Osteoblast (primary cell): Measurements from ENCODE around the gene PTRHD1. TPM values are rescaled to one million over a fixed set of nuclear protein-coding genes. Genes with fewer than 3 reads are reported as not detected.

ENCODE experiments used
- DNase-seq: peaks from one replicate; pipeline ENCODE4 v3.0.0; 2011; ENCODE audit warnings: low spot score, mixed read lengths; ENCODE audit not compliant: insufficient read length; ENCODE audit errors: missing footprints
- H2AFZ ChIP-seq: 2 replicates; pipeline ENCODE4 v1.6.0; 2011; ENCODE audit warnings: mild to moderate bottlenecking, low read length
- H3K27ac ChIP-seq: 2 replicates; pipeline ENCODE4 v1.5.1; 2011; ENCODE audit warnings: mild to moderate bottlenecking, low read depth, low read length, moderate library complexity
- H3K27me3 ChIP-seq: 2 replicates; pipeline ENCODE4 v1.6.0; 2012; ENCODE audit warnings: mild to moderate bottlenecking, control low read depth, inconsistent platforms, low read length, moderate library complexity; ENCODE audit not compliant: insufficient read depth
- H3K36me3 ChIP-seq: 2 replicates; pipeline ENCODE4 v1.5.1; 2011; ENCODE audit warnings: mild to moderate bottlenecking, low read length, control low read depth, moderate library complexity; ENCODE audit not compliant: insufficient read depth
- H3K4me1 ChIP-seq: 2 replicates; pipeline ENCODE4 v1.5.1; 2011; ENCODE audit warnings: mild to moderate bottlenecking, low read length, control low read depth, moderate library complexity; ENCODE audit not compliant: insufficient read depth
- H3K4me2 ChIP-seq: 2 replicates; pipeline ENCODE4 v1.6.0; 2011; ENCODE audit warnings: mild to moderate bottlenecking, low read length; ENCODE audit not compliant: insufficient read depth
- H3K4me3 ChIP-seq: fragments of 200-600 bp; sonication (generic); 3 replicates; pipeline ENCODE4 v1.5.1; 2012; ENCODE audit warnings: mild to moderate bottlenecking, low read length, inconsistent platforms; ENCODE audit not compliant: insufficient read depth
- H3K79me2 ChIP-seq: 2 replicates; pipeline ENCODE4 v1.6.0; 2012; ENCODE audit warnings: mild to moderate bottlenecking, low read length, control low read depth, inconsistent platforms; ENCODE audit not compliant: insufficient read depth
- H3K9me3 ChIP-seq: 2 replicates; pipeline ENCODE4 v1.5.1; 2011; ENCODE audit warnings: low read depth, low read length, control low read depth
- H4K20me1 ChIP-seq: 2 replicates; pipeline ENCODE4 v1.6.0; 2012; ENCODE audit warnings: mild to moderate bottlenecking, low read length, control low read depth; ENCODE audit not compliant: insufficient read depth
- CTCF ChIP-seq: IDR thresholded peaks from 2 replicates; pipeline ENCODE4 v1.5.1; 2011; ENCODE audit warnings: mild to moderate bottlenecking, low read depth, low read length, moderate library complexity; ENCODE audit errors: extremely low read depth
- total RNA-seq: library from RNA; depleted of rRNA; stranded (reverse); fragments of >200 nt; gene quantifications from 2 replicates; pipeline ENCODE4 v1.2.3, GENCODE V29; 2012

PTRHD1 gene
- total RNA-seq, 1 donor, result 25.0 TPM

- Histone ChIP-seq H2AFZ (no peak overlapping the region), H3K79me2 (peaks cover 69% of the 10 kb centered on the region), H3K4me1 (peaks cover 8% of the 10 kb centered on the region), H4K20me1 (no peaks in the 10 kb centered on the region), H3K27ac (no peak overlapping the region), H3K36me3 (peaks cover 9% of the 10 kb centered on the region), H3K9me3 (no peaks in the 10 kb centered on the region), H3K4me3 (no peak overlapping the region), H3K27me3 (no peaks in the 10 kb centered on the region), H3K4me2 (no peak overlapping the region)
- no peak for TF ChIP-seq CTCF
- no peak for DNase-seq
These were observed 4.5 kb upstream of the PTRHD1 start for GRCh38 chr2:24797644-24798043.

GRCh38 chr2:24793761-24794435 is 707 bp upstream of the PTRHD1 start:
- H3K9me3 ChIP-seq, result no peaks in the 10 kb centered on the region
- TF ChIP-seq CTCF, result no peak
- H3K4me2 ChIP-seq, result peak overlapping the region; percentile 82
- H3K27ac ChIP-seq, result peak overlapping the region; percentile 96
- peaks cover 54% of the 10 kb centered on the region for H3K79me2 ChIP-seq
- peak overlapping the region; percentile 91 for H2AFZ ChIP-seq
- no peak for DNase-seq
- peak overlapping the region; percentile 89 for H3K4me3 ChIP-seq
- H4K20me1 ChIP-seq, result no peaks in the 10 kb centered on the region
- H3K4me1 ChIP-seq, result peaks cover 14% of the 10 kb centered on the region
- H3K27me3 ChIP-seq, result no peaks in the 10 kb centered on the region
- H3K36me3 ChIP-seq, result peaks cover 8% of the 10 kb centered on the region

- no peaks in the 10 kb centered on the region for H3K27me3 ChIP-seq
- peak overlapping the region; percentile 91 for H2AFZ ChIP-seq
- no peaks in the 10 kb centered on the region for H4K20me1 ChIP-seq
- H3K79me2 ChIP-seq, result peaks cover 42% of the 10 kb centered on the region
- H3K4me1 ChIP-seq, result peaks cover 14% of the 10 kb centered on the region
- H3K4me3 ChIP-seq, result peak overlapping the region; percentile 89
- peaks cover 8% of the 10 kb centered on the region for H3K36me3 ChIP-seq
- peak overlapping the region; percentile 82 for H3K4me2 ChIP-seq
- no peak for TF ChIP-seq CTCF
- peak overlapping the region; percentile 96 for H3K27ac ChIP-seq
- DNase-seq, result no peak
- no peaks in the 10 kb centered on the region for H3K9me3 ChIP-seq
These were observed 683 bp downstream of the PTRHD1 start for GRCh38 chr2:24792542-24792873.

GRCh38 chr2:24791452-24791851 is 1.7 kb downstream of the PTRHD1 start:
- H3K27me3 ChIP-seq, result no peaks in the 10 kb centered on the region
- TF ChIP-seq CTCF, result no peak
- H3K27ac ChIP-seq, result no peak overlapping the region
- DNase-seq, result no peak
- H4K20me1 ChIP-seq, result no peaks in the 10 kb centered on the region
- no peak overlapping the region for H3K4me2 ChIP-seq
- H3K9me3 ChIP-seq, result no peaks in the 10 kb centered on the region
- H3K79me2 ChIP-seq, result peaks cover 31% of the 10 kb centered on the region
- no peak overlapping the region for H3K4me3 ChIP-seq
- H3K36me3 ChIP-seq, result peaks cover 8% of the 10 kb centered on the region
- no peak overlapping the region for H2AFZ ChIP-seq
- peaks cover 14% of the 10 kb centered on the region for H3K4me1 ChIP-seq
